SK-N-SH (cell line): ENCODE measurements around the gene GPR68.

Experiments
- EZH2phosphoT487 ChIP-seq: fragments of 200-600 bp; sonication (generic); IDR thresholded peaks from 2 replicates; pipeline ENCODE4 v1.6.1; 2017; ENCODE audit warnings: low read depth, mixed run types, mild to moderate bottlenecking, antibody characterized with exemption, moderate library complexity, borderline replicate concordance
- YY1 ChIP-seq: IDR thresholded peaks from 2 replicates; pipeline ENCODE4 v1.4.0; 2012; ENCODE audit warnings: low read depth, mild to moderate bottlenecking
- TF ChIP-seq, protein P1 (sequence below): fragments of 200-600 bp; sonication (generic); IDR thresholded peaks from 2 replicates; pipeline ENCODE4 v1.6.1; 2017; ENCODE audit warnings: antibody characterized with exemption, mild to moderate bottlenecking, moderate library complexity

DNA sequence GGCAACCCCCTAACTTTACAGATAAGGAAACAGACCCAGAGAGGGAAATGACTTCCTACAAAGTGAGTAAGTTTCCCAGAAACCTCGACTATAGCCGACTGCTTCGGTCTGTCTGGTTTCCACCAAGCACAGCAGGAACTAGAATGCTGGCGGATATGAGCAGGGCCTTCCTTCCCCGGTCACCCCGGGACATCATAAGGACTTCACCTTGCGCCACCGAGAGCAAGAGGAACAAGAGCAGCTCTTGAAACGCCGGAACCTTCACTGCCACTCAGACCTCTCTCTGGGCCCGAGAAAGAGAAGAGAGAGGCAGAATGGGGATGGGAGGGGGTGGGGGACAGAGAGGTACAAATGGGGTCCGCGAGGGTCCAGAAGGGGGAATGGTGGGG, 29.4 kb upstream of the GPR68 start:
- TF ChIP-seq, protein P1, sequence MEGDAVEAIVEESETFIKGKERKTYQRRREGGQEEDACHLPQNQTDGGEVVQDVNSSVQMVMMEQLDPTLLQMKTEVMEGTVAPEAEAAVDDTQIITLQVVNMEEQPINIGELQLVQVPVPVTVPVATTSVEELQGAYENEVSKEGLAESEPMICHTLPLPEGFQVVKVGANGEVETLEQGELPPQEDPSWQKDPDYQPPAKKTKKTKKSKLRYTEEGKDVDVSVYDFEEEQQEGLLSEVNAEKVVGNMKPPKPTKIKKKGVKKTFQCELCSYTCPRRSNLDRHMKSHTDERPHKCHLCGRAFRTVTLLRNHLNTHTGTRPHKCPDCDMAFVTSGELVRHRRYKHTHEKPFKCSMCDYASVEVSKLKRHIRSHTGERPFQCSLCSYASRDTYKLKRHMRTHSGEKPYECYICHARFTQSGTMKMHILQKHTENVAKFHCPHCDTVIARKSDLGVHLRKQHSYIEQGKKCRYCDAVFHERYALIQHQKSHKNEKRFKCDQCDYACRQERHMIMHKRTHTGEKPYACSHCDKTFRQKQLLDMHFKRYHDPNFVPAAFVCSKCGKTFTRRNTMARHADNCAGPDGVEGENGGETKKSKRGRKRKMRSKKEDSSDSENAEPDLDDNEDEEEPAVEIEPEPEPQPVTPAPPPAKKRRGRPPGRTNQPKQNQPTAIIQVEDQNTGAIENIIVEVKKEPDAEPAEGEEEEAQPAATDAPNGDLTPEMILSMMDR = no peak
- TF ChIP-seq EZH2phosphoT487 (no peak), YY1 (no peak)
